AG04449 (cell line): ENCODE measurements around the gene CCND1.

Source experiments
- CTCF ChIA-PET: fragments of 350-600 bp; formaldehyde crosslinking; extraction: SDS; loops from one replicate; lab custom pipeline; 2021; ENCODE audit warnings: antibody characterized with exemption; lab: Yijun Ruan, JAX
- POLR2A ChIA-PET: fragments of 400-600, 350-600 bp; formaldehyde crosslinking; extraction: SDS; loops from one replicate; lab custom pipeline; 2020; ENCODE audit warnings: antibody characterized with exemption, inconsistent platforms; lab: Yijun Ruan, JAX
- DNase-seq: peaks from one replicate; pipeline ENCODE4 v3.0.0-alpha.2; 2010; ENCODE audit warnings: low read depth, low spot score
- H3K4me3 ChIP-seq: 2 replicates; pipeline ENCODE4 v1.5.1; 2011; ENCODE audit warnings: low read depth, mild to moderate bottlenecking, control low read depth, low read length
- TF ChIP-seq, protein P1 (sequence below): IDR thresholded peaks from one replicate; pipeline ENCODE4 v1.5.1; 2011; ENCODE audit warnings: mild to moderate bottlenecking, moderate library complexity, low read length, control low read depth, inconsistent platforms; ENCODE audit not compliant: insufficient read depth; ENCODE audit errors: missing control alignments

Gene CCND1

DNA sequence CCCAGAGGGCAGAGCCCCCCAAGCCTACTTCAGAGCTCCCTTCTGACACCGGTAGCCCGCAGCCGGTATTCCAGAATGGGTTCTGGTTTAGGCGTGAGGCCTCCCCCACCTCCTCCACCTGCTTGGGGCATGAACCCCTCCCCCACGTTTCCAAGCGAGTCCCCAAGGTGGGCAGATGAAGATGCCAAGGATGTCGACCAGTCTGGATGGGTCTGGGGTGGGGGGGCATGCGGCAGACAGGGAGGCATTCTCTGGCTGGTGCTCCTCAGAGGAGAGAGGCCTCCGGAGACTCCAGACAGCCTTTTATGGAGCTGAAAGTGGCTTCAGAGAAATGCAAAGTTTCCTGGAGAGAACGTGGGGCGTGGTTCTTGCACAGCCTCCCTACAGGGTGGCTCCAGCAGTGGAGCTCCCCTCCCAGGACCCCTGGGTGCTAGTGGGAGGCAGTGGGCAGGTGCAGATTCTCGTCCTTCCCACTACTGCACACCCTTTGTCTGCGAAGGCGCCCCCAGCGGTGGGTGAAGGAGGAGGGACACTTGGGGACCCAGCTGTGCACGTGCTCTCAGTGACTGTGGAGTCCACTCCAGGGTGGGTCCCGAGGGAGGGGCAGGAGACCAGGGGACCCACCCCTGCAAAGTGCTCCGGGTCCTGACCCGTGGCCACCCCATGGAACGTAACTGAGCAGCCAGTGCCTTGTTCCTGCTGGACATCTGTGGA, 4.2 kb downstream of the CCND1 start:
- H3K4me3 ChIP-seq, result no peak overlapping the region
- ChIA-PET CTCF (interaction anchor here (0.7 to 6.3 kb wide), 21 partner anchors 11 to 542 kb away, joined by 3 to 168 read pairs (median 3); partner anchors contain the start of gene MYEOV), POLR2A (interaction anchor here (0.7 to 9.5 kb wide), 14 partner anchors 9 to 545 kb away, joined by 3 to 98 read pairs (median 5); no protein-coding TSS in a partner anchor)
- DNase-seq, result no peak
- TF ChIP-seq, protein P1, sequence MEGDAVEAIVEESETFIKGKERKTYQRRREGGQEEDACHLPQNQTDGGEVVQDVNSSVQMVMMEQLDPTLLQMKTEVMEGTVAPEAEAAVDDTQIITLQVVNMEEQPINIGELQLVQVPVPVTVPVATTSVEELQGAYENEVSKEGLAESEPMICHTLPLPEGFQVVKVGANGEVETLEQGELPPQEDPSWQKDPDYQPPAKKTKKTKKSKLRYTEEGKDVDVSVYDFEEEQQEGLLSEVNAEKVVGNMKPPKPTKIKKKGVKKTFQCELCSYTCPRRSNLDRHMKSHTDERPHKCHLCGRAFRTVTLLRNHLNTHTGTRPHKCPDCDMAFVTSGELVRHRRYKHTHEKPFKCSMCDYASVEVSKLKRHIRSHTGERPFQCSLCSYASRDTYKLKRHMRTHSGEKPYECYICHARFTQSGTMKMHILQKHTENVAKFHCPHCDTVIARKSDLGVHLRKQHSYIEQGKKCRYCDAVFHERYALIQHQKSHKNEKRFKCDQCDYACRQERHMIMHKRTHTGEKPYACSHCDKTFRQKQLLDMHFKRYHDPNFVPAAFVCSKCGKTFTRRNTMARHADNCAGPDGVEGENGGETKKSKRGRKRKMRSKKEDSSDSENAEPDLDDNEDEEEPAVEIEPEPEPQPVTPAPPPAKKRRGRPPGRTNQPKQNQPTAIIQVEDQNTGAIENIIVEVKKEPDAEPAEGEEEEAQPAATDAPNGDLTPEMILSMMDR, result no peak

DNA sequence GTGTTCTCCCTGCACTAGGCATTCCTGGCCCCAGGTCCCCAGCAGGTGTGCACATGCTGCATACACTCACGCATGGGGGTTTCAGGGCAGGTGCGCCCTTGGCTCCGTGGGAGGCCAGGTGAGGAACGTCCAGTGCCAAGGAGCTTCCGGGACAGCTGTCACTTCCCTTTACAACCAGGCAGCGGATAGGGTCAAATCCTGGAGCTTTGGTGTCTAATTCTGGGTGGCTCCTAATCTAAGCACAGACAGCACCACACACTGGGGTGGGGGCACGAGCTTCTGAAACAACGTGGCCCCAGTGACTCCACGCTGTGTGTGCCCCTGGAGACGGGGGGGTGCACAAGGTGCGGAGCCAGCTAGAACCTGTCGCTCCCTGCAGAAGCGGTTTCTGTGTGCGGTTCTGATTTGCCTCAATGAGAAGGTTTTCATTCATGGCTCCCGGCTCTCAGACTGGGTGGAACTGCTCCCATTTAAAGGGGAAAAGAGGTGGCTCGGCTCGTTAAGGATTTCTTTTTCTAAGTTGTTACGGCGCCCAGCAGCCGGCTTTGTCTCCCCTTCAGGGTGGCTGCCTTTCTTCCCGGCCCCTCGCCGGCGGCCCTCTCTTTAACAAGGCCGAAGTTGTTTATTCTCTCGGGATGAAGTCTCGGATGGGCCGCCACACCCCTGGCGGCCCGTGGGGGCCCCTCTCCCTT, 5.0 kb downstream of the CCND1 start:
- TF ChIP-seq, protein P1, result no peak
- DNase-seq, result no peak
- POLR2A ChIA-PET, result interaction anchor here (2.2 to 9.5 kb wide), 2 partner anchors 202 to 348 kb away, joined by 11 to 98 read pairs; no protein-coding TSS in a partner anchor
- no peak overlapping the region for H3K4me3 ChIP-seq
- CTCF ChIA-PET, result interaction anchor here (0.7 to 6.3 kb wide), 9 partner anchors 11 to 543 kb away, joined by 3 to 168 read pairs (median 19); partner anchors contain the start of gene MYEOV

DNA sequence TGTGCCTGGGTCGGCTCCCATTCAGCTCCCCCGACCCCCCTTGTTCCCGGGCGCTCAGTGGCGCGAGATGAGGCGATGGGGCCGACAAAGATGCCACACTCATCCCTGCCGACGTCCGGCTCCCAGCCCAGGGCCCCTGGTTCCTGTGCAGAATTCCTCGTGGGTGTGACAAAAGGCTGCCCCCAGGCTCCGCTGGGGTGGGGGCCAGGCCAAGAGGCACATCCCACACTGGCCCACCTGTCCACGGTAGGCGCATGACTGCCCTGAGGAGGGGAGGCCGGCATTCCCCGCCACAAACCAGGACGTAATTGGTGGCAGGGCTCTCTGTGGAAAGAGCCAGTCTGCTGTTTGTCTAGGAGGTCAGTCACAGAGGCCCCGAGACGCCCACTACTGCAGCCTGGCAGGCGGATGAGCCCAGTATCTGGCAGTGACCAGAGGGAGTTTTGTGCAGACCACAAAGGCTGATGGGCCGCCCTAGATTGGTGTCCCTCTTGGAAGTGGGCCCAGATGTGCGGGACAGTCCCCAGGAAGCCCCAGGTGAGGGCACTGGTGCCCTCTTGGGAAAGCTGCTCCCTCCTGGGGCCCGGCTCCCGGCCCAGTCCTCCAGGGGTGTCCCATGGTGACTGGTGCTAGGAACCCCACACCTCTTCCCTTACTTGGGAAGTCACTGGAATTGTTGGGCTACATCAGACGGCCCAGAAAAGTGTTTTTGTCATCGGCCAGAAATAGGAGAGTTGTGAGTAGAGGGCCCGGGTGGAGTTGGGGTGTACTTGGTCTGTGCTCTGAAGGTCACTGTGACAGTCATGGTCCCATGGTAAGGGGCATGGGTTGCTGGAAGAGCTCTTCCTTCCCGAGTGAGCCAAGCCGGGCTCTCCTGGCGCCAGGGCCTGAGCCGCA, 5.8 kb downstream of the CCND1 start:
- ChIA-PET CTCF (interaction anchor here (0.7 to 6.3 kb wide), 3 partner anchors 23 to 543 kb away, joined by 3 to 168 read pairs (median 4); no protein-coding TSS in a partner anchor), POLR2A (interaction anchor here (0.7 to 9.5 kb wide), 2 partner anchors 345 to 348 kb away, joined by 3 to 98 read pairs; no protein-coding TSS in a partner anchor)
- TF ChIP-seq, protein P1, result no peak
- no peak for DNase-seq
- H3K4me3 ChIP-seq, result no peak overlapping the region

DNA sequence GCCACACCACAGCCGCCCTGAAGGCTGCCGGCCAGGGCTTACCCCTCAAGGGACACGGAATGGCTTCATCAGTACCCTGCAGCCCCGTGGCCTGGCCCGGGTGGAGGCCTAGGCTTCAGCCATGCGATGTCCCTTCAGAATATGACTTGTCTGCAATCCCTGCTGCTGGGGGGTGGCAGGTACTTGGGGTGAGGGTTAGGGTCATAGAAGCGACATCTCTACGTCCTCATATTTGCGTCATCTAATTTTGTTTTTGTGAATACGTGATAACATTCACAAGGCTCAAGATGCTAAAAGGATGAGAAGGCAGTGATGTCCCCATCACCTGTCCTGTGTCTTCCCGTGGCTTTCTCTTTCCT, 6.4 kb downstream of the CCND1 start:
- DNase-seq, result no peak
- ChIA-PET POLR2A (interaction anchor here (0.7 kb wide), 1 partner anchor 346 kb away, joined by 3 read pairs; no protein-coding TSS in a partner anchor), CTCF (interaction anchor here (6.3 kb wide), 1 partner anchor 544 kb away, joined by 168 read pairs; no protein-coding TSS in a partner anchor)
- no peak overlapping the region for H3K4me3 ChIP-seq
- TF ChIP-seq, protein P1, result no peak

- ChIA-PET CTCF (interaction anchor here (0.6 to 6.3 kb wide), 2 partner anchors 541 to 545 kb away, joined by 3 to 168 read pairs; no protein-coding TSS in a partner anchor), POLR2A (interaction anchor here (1.3 kb wide), 1 partner anchor 9 kb away, joined by 6 read pairs; no protein-coding TSS in a partner anchor)
- no peak for DNase-seq
- no peak overlapping the region for H3K4me3 ChIP-seq
- TF ChIP-seq, protein P1, result no peak
Observed at GRCh38 chr11:69647761-69648497, 7.0 kb downstream of the CCND1 start.
